ENCODE data around the gene NGRN. TPM values are rescaled to one million over a fixed set of nuclear protein-coding genes. Genes with fewer than 3 reads are reported as not detected.

NGRN gene
- total and polyA plus RNA-seq, 7 donors = 188 to 298 (median 212) TPM

DNA sequence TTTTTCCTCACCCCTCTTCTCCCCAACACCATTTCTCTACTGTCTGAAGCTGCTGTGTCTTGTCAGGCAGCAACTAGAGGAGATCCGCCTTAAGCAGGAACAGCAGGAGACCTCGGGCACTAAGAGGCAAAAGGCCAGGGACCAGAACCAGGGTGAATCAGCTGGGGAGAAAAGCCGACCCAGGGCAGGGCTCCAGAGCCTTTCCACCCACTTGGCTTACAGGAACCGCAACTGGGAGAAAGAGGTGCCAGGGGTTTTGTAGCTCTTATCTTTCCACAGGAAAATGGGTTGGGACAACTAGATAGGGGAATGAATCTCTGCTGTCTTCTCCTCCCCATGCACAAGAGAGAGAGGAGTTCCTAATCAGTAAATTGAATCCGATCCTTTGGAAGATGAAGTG, 3.0 kb upstream of the NGRN start:
- ATAC-seq (no peak), DNase-seq (peak; percentile 27 to 65)
- peaks cover 0 to 8% of the 10 kb centered on the region in 2 donors for H3K36me3 ChIP-seq (ENCODE audit: insufficient read depth in 1 of 2, low read depth in 1 of 2)
- no peaks in the 10 kb centered on the region for H3K9me3 ChIP-seq
- no peak overlapping the region for H3K27ac ChIP-seq
- TF ChIP-seq, protein P1, sequence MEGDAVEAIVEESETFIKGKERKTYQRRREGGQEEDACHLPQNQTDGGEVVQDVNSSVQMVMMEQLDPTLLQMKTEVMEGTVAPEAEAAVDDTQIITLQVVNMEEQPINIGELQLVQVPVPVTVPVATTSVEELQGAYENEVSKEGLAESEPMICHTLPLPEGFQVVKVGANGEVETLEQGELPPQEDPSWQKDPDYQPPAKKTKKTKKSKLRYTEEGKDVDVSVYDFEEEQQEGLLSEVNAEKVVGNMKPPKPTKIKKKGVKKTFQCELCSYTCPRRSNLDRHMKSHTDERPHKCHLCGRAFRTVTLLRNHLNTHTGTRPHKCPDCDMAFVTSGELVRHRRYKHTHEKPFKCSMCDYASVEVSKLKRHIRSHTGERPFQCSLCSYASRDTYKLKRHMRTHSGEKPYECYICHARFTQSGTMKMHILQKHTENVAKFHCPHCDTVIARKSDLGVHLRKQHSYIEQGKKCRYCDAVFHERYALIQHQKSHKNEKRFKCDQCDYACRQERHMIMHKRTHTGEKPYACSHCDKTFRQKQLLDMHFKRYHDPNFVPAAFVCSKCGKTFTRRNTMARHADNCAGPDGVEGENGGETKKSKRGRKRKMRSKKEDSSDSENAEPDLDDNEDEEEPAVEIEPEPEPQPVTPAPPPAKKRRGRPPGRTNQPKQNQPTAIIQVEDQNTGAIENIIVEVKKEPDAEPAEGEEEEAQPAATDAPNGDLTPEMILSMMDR (IDR thresholded peaks at IDR 0.05) = no peak
- H3K4me3 ChIP-seq = no peak overlapping the region
- 39 to 45% (median 43%) methylated on average over 5 of the region's 5 CpGs for WGBS, 3 donors
- H3K27me3 ChIP-seq (ENCODE audit: insufficient read depth in 3 of 3, low read length in 2 of 3) = no peaks in the 10 kb centered on the region
- peaks cover 19% of the 10 kb centered on the region for H3K4me1 ChIP-seq
- intact Hi-C loops (cut with DNase I) = no loop called here

DNA sequence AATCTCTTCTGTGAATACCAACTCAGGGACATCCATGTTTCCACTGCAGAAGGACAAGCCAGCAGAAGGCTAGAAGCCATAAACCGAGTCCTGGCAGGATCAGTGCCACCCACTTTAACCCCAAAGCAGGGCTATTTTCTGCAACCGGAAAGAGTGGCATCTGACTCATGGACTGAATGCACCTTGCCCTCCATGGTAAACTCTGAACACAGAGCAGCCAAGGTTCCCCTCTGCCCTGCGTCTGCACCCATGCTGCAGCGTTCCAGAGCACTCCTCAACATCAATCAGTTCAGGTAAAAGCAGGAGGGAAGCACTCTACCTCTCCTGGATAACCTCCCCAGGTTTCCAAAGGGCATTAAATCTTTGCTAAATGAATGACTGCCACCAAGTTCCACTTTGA, 801 bp upstream of the NGRN start:
- 24 to 44% (median 26%) methylated on average over 4 of the region's 4 CpGs for whole genome bisulfite sequencing, 3 donors
- no peaks in the 10 kb centered on the region for H3K9me3 ChIP-seq
- intact Hi-C loops (cut with DNase I) = no loop called here
- H3K4me1 ChIP-seq = peaks cover 34% of the 10 kb centered on the region
- H3K27ac ChIP-seq = peak overlapping the region; percentile 100
- peaks cover 0 to 30% of the 10 kb centered on the region in 2 donors for H3K36me3 ChIP-seq (ENCODE audit: insufficient read depth in 1 of 2, low read depth in 1 of 2)
- ATAC-seq (peak; percentile 61 to 79 (median 71)), DNase-seq (peak in 1 of 2 donors; percentile 60)
- TF ChIP-seq, protein P1 (IDR thresholded peaks at IDR 0.05) = no peak
- no peaks in the 10 kb centered on the region for H3K27me3 ChIP-seq (ENCODE audit: insufficient read depth in 3 of 3, low read length in 2 of 3)
- peak overlapping the region; percentile 92 for H3K4me3 ChIP-seq

DNA sequence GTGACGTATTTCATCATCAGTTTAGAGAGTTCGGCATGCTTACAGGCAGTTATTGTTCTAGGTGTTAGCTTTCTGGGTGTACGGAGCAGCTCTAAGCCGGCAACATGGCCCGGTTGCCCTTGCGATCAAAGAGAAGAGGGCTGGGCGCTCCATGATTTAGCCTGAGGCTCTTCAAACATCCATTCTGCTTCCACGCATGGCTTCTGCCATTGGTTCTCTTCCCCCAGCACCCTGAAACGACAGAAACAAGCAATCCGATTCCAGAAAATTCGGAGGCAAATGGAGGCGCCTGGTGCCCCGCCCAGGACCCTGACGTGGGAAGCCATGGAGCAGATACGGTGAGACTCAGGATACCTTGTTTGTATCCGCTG, 574 bp downstream of the NGRN start:
- H3K4me1 ChIP-seq = peaks cover 48% of the 10 kb centered on the region
- H3K4me3 ChIP-seq = peak overlapping the region; percentile 92
- H3K27ac ChIP-seq = peak overlapping the region; percentile 100
- ATAC-seq = peak; percentile 10 to 18 (median 14)
- H3K36me3 ChIP-seq (ENCODE audit: insufficient read depth in 1 of 2, low read depth in 1 of 2) = peaks cover 0 to 40% of the 10 kb centered on the region in 2 donors
- peak; percentile 43 to 62 for DNase-seq
- intact Hi-C loops (cut with DNase I) = no loop called here
- WGBS, 3 donors = 0 to 1% (median 0%) methylated on average over 16 of the region's 16 CpGs
- no peaks in the 10 kb centered on the region for H3K9me3 ChIP-seq
- TF ChIP-seq, protein P1 (IDR thresholded peaks at IDR 0.05) = no peak
- no peaks in the 10 kb centered on the region for H3K27me3 ChIP-seq (ENCODE audit: insufficient read depth in 3 of 3, low read length in 2 of 3)

DNA sequence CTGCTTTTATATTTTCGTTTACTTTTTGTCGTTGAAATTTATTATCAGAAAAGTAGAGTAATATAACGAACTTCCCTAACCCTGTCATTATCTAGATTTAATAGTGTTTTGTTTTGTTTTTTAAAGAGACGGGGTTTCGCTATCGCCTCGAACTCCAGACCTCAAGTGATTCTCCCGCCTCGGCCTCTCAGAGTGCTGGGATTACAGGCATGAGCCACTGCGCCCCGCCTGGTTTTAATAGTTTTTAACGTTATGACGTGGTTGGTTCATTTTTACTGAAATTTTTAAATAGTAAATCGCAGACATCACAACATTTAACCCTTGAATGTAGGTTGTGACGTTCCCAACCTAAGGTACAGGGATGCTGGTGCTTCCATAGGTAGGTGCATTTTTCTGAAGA, 1.0 kb downstream of the NGRN start:
- intact Hi-C loops (cut with DNase I) = no loop called here
- Histone ChIP-seq H3K4me3 (peak overlapping the region; percentile 92), H3K27ac (peak overlapping the region; percentile 100), H3K9me3 (no peaks in the 10 kb centered on the region), H3K4me1 (peaks cover 53% of the 10 kb centered on the region), H3K27me3 (ENCODE audit: insufficient read depth in 3 of 3, low read length in 2 of 3) (no peaks in the 10 kb centered on the region), H3K36me3 (ENCODE audit: insufficient read depth in 1 of 2, low read depth in 1 of 2) (peaks cover 0 to 45% of the 10 kb centered on the region in 2 donors)
- 9 to 13% (median 10%) methylated on average over 15 of the region's 15 CpGs for WGBS, 3 donors
- TF ChIP-seq, protein P1 (IDR thresholded peaks at IDR 0.05) = no peak
- no peak for DNase-seq
- no peak for ATAC-seq

DNA sequence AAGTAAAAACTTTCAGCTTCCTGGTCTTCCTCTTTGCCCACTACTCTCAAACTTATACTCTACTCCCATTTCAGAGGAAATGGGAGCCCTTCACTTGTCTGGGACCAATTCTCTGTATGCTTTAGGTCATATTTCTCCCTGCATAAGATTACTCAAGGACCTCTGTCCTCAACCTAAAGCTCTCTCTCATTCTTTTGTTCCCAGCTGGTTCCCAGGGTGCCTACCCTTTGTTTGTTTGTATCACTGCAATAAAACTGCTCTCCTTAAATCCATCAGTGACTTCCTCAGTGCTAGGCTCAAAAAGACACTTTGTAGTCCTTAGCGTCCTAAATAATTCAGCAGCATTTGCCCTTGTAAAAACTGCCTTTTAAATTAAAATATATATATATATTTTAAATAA, 2.9 kb downstream of the NGRN start:
- DNase-seq (no peak), ATAC-seq (no peak)
- H3K27ac ChIP-seq = peak overlapping the region; percentile 48
- H3K4me3 ChIP-seq = peak overlapping the region; percentile 92
- TF ChIP-seq, protein P1 (IDR thresholded peaks at IDR 0.05) = no peak
- 32 to 55% (median 47%) methylated on average over 1 of the region's 1 CpG for WGBS, 3 donors
- H3K4me1 ChIP-seq = peaks cover 71% of the 10 kb centered on the region
- no peaks in the 10 kb centered on the region for H3K27me3 ChIP-seq (ENCODE audit: insufficient read depth in 3 of 3, low read length in 2 of 3)
- H3K36me3 ChIP-seq (ENCODE audit: insufficient read depth in 1 of 2, low read depth in 1 of 2) = peaks cover 0 to 64% of the 10 kb centered on the region in 2 donors
- intact Hi-C loops (cut with DNase I) = no loop called here
- no peaks in the 10 kb centered on the region for H3K9me3 ChIP-seq

Data from psoas muscle (tissue), 8 donors.